ENCODE data around the gene PRM2. TPM values are rescaled to one million over a fixed set of nuclear protein-coding genes. Genes with fewer than 3 reads are reported as not detected.
A peak's percentile ranks its signal among the peaks of the same experiment; 100 is the strongest.

Gene PRM2
- total and polyA plus RNA-seq, 12 donors, result not detected

- H3K27me3 ChIP-seq, result no peaks in the 10 kb centered on the region
- peaks cover 15 to 44% (median 33%) of the 10 kb centered on the region in 9 donors for H3K4me1 ChIP-seq
- no peaks in the 10 kb centered on the region for H3K9me3 ChIP-seq
- peak in 2 of 8 donors; percentile 2 to 8 for ATAC-seq
- intact Hi-C loops (cut with DNase I), result loop anchor here in 9 of 10 donors (5.0 to 10.0 kb wide), 8 partner anchors 98 to 292 kb away; no protein-coding TSS in a partner anchor
- peak overlapping the region in 9 of 10 donors; percentile 5 to 70 (median 57) for H3K27ac ChIP-seq
- TF ChIP-seq, protein P1, sequence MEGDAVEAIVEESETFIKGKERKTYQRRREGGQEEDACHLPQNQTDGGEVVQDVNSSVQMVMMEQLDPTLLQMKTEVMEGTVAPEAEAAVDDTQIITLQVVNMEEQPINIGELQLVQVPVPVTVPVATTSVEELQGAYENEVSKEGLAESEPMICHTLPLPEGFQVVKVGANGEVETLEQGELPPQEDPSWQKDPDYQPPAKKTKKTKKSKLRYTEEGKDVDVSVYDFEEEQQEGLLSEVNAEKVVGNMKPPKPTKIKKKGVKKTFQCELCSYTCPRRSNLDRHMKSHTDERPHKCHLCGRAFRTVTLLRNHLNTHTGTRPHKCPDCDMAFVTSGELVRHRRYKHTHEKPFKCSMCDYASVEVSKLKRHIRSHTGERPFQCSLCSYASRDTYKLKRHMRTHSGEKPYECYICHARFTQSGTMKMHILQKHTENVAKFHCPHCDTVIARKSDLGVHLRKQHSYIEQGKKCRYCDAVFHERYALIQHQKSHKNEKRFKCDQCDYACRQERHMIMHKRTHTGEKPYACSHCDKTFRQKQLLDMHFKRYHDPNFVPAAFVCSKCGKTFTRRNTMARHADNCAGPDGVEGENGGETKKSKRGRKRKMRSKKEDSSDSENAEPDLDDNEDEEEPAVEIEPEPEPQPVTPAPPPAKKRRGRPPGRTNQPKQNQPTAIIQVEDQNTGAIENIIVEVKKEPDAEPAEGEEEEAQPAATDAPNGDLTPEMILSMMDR (IDR thresholded peaks at IDR 0.05), result no peak
- DNase-seq, result peak; percentile 57 to 67
- WGBS, 2 donors, result 32 to 34% methylated on average over 15 of the region's 15 CpGs
- peak overlapping the region in 5 of 10 donors; percentile 22 to 31 (median 28) for H3K4me3 ChIP-seq
- peaks cover 0 to 15% (median 0%) of the 10 kb centered on the region in 9 donors for H3K36me3 ChIP-seq
Observed at GRCh38 chr16:11258553-11259492, 17.5 kb downstream of the PRM2 start.

DNA sequence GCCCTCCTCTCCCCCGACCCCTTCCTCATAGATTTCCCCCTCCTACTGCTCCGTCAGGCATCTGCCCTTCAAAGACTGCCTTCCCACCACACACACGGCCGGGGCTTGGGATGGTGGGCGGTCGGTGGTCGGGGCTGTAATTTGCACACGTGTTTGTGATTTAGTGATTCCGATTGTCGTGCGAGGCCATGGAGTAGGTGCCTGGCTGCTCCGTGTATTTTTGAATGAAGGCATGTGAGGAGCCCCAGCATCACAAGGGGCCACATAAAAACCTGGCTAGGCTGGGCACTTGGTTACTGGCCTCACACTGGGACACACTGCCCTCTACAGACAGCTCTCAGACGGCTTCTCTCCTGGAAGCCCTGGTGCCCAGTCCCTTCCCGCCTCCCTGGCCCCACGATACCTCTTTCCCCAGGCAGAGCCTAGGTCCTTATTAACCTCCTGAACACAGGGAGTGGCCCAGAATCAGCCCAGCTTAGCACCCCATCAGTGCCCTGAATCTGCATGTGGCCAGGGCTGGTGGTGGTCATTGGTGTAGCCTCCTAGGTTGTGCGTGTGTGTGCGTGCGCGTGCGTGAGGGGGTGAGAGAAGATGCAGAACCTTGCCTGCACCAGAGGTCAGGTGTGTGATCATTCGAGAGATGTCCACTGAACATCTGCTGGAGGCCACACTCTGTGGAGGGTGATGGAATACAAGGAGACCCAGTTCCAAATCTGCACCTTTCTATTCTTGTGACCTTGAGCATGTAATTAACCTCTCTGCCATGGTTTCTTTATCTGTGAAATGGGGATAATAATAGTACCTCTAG lies 18.9 kb downstream of the PRM2 start:
- H3K27me3 ChIP-seq, result no peaks in the 10 kb centered on the region
- H3K27ac ChIP-seq, result peak overlapping the region in 9 of 10 donors; percentile 92 to 100 (median 97)
- ATAC-seq (peak; percentile 56 to 86 (median 80)), DNase-seq (peak; percentile 61 to 80)
- H3K36me3 ChIP-seq, result peaks cover 0 to 30% (median 0%) of the 10 kb centered on the region in 9 donors
- H3K4me1 ChIP-seq, result peaks cover 15 to 57% (median 34%) of the 10 kb centered on the region in 9 donors
- intact Hi-C loops (cut with DNase I), result loop anchor here (1.0 to 10.0 kb wide), 17 partner anchors 93 to 293 kb away; no protein-coding TSS in a partner anchor
- no peaks in the 10 kb centered on the region for H3K9me3 ChIP-seq
- H3K4me3 ChIP-seq, result peak overlapping the region; percentile 42 to 93 (median 82)
- TF ChIP-seq, protein P1 (IDR thresholded peaks at IDR 0.05), result peak; percentile 64 to 85 (median 76)
- 24 to 27% methylated on average over 21 of the region's 21 CpGs for WGBS, 2 donors

- H3K36me3 ChIP-seq, result peaks cover 0 to 34% (median 0%) of the 10 kb centered on the region in 9 donors
- H3K4me1 ChIP-seq, result peaks cover 15 to 63% (median 34%) of the 10 kb centered on the region in 9 donors
- ATAC-seq, result peak; percentile 36 to 78 (median 61)
- no peaks in the 10 kb centered on the region for H3K9me3 ChIP-seq
- H3K4me3 ChIP-seq, result peak overlapping the region; percentile 42 to 93 (median 82)
- intact Hi-C loops (cut with DNase I), result loop anchor here (1.0 to 10.0 kb wide), 17 partner anchors 94 to 292 kb away; no protein-coding TSS in a partner anchor
- peak overlapping the region; percentile 92 to 100 (median 98) for H3K27ac ChIP-seq
- H3K27me3 ChIP-seq, result no peaks in the 10 kb centered on the region
- WGBS, 2 donors, result 1% methylated on average over 32 of the region's 32 CpGs
- DNase-seq, result peak; percentile 63 to 76
- TF ChIP-seq, protein P1 (IDR thresholded peaks at IDR 0.05), result no peak
Observed at GRCh38 chr16:11256661-11257130, 19.6 kb downstream of the PRM2 start.

Measured in heart right ventricle (tissue), 16 donors.